Uterus (tissue), 4 donors: ENCODE results near the gene TFB2M. TPM values are rescaled to one million over a fixed set of nuclear protein-coding genes. Genes with fewer than 3 reads are reported as not detected.

Experiments used
- DNase-seq, 2 donors: peaks; one replicate each; pipeline ENCODE4 v3.0.0-alpha.2; 2019 to 2020
- H3K27ac ChIP-seq, 2 donors: fragments of 200-600 bp; sonication (generic); 1 replicate in 1 of 2; 2 replicates in 1 of 2; pipeline ENCODE4 v1.5.1; 2016 to 2018
- H3K27me3 ChIP-seq, 2 donors: fragments of 200-600 bp; sonication (generic); one replicate each; pipeline ENCODE4 v1.5.1; 2018 to 2019; ENCODE audit warnings: control low read depth in 1 of 2
- H3K36me3 ChIP-seq, 2 donors: fragments of 200-600 bp; sonication (generic); one replicate each; pipeline ENCODE4 v1.5.1; 2019; ENCODE audit warnings: control low read depth in 1 of 2
- H3K4me1 ChIP-seq, 2 donors: fragments of 200-600 bp; sonication (generic); one replicate each; pipeline ENCODE4 v1.5.1; 2018 to 2019; ENCODE audit warnings: control low read depth in 1 of 2
- H3K4me3 ChIP-seq, 2 donors: fragments of 200-600 bp; sonication (generic); 1 replicate in 1 of 2; 2 replicates in 1 of 2; pipeline ENCODE4 v1.5.1; 2018 to 2019; ENCODE audit warnings: mild to moderate bottlenecking in 1 of 2
- H3K9me3 ChIP-seq, 2 donors: fragments of 200-600 bp; sonication (generic); one replicate each; pipeline ENCODE4 v1.5.1; 2019; ENCODE audit warnings: control low read depth in 1 of 2
- CTCF ChIP-seq, 4 experiments: fragments of 200-600 bp in 2 of 4; fragments of 450-650 bp in 2 of 4; sonication (generic) in 2 of 4; IDR thresholded peaks; one replicate each; pipeline ENCODE4 v1.5.1; 2016 to 2019; ENCODE audit warnings: antibody characterized with exemption in 4 of 4, mild to moderate bottlenecking in 2 of 4, moderate library complexity in 1 of 4
- POLR2A ChIP-seq, 2 donors: fragments of 450-650 bp; IDR thresholded peaks; one replicate each; pipeline ENCODE4 v1.6.1; 2016; ENCODE audit warnings: antibody characterized with exemption in 2 of 2, mild to moderate bottlenecking in 1 of 2, moderate library complexity in 1 of 2
- intact Hi-C: fragments of 100-400 bp; cut with DNase I; formaldehyde crosslinking; loops from one replicate; pipeline ENCODE4 v1.15.1; 2023; ENCODE audit warnings: low total_unique reads
- total RNA-seq, 4 donors: library from RNA; depleted of rRNA in 3 of 4; stranded (reverse); fragments of >200 nt in 3 of 4; gene quantifications; one replicate each; pipeline versions ENCODE4 v1.1.0 to v1.2.4, GENCODE V29; 2014 to 2023
- donor health status: DM: yes; HTN: yes; CAD: no.

The TFB2M gene
- total RNA-seq, 4 donors from 2014 or later, result 3.5 to 25.0 (median 8.8) TPM

- TF ChIP-seq CTCF (IDR thresholded peaks at IDR 0.05), result no peak
- no peak for TF ChIP-seq POLR2A (IDR thresholded peaks at IDR 0.05)
- Histone ChIP-seq H3K27me3 (no peaks in the 10 kb centered on the region), H3K4me1 (no peaks in the 10 kb centered on the region), H3K9me3 (no peaks in the 10 kb centered on the region), H3K27ac (no peak overlapping the region), H3K4me3 (no peak overlapping the region), H3K36me3 (no peaks in the 10 kb centered on the region)
- intact Hi-C loops, result no loop called here
- no peak for DNase-seq
Measured at GRCh38 chr1:246554201-246554600, 11.9 kb downstream of the TFB2M start.

- no peak for DNase-seq
- no peak overlapping the region for H3K27ac ChIP-seq
- no peaks in the 10 kb centered on the region for H3K27me3 ChIP-seq
- TF ChIP-seq CTCF (IDR thresholded peaks at IDR 0.05) (no peak), POLR2A (IDR thresholded peaks at IDR 0.05) (no peak)
- H3K36me3 ChIP-seq, result no peaks in the 10 kb centered on the region
- intact Hi-C loops, result no loop called here
- H3K4me3 ChIP-seq, result no peak overlapping the region
- no peaks in the 10 kb centered on the region for H3K9me3 ChIP-seq
- no peaks in the 10 kb centered on the region for H3K4me1 ChIP-seq
Measured at GRCh38 chr1:246552110-246552509, 14.0 kb downstream of the TFB2M start.

GRCh38 chr1:246550402-246550801, 15.7 kb downstream of the TFB2M start:
- no peak for DNase-seq
- Histone ChIP-seq H3K4me3 (no peak overlapping the region), H3K4me1 (no peaks in the 10 kb centered on the region), H3K9me3 (no peaks in the 10 kb centered on the region), H3K27ac (no peak overlapping the region), H3K36me3 (no peaks in the 10 kb centered on the region), H3K27me3 (no peaks in the 10 kb centered on the region)
- intact Hi-C loops, result no loop called here
- TF ChIP-seq CTCF (IDR thresholded peaks at IDR 0.05), result no peak
- TF ChIP-seq POLR2A (IDR thresholded peaks at IDR 0.05), result no peak

GRCh38 chr1:246549665-246550064, 16.4 kb downstream of the TFB2M start:
- no peaks in the 10 kb centered on the region for H3K27me3 ChIP-seq
- H3K4me1 ChIP-seq, result no peaks in the 10 kb centered on the region
- no peak for DNase-seq
- H3K9me3 ChIP-seq, result no peaks in the 10 kb centered on the region
- intact Hi-C loops, result no loop called here
- no peak overlapping the region for H3K27ac ChIP-seq
- no peaks in the 10 kb centered on the region for H3K36me3 ChIP-seq
- TF ChIP-seq POLR2A (IDR thresholded peaks at IDR 0.05) (no peak), CTCF (IDR thresholded peaks at IDR 0.05) (no peak)
- no peak overlapping the region for H3K4me3 ChIP-seq

DNA sequence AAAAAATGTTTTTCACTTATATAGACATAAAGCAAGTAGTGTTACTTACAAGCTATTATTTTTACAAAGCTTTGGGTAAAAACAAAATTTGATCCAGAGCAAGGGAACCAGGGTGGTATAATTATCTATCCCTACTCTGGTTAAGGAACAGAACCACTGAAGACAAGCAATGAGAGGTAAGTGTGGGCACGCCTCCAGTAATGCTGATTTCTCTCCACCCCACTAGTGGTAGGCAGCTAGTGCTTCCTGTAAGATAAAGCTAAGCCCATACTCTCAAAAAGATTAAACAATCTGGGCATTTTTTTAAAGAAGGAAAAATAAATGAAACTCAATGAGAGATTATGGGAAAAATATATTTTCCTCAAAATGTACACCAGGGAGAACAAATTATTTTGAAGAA, 22.1 kb downstream of the TFB2M start:
- H3K4me3 ChIP-seq, result no peak overlapping the region
- H3K4me1 ChIP-seq, result no peaks in the 10 kb centered on the region
- no peaks in the 10 kb centered on the region for H3K27me3 ChIP-seq
- H3K9me3 ChIP-seq, result no peaks in the 10 kb centered on the region
- TF ChIP-seq POLR2A (IDR thresholded peaks at IDR 0.05), result no peak
- TF ChIP-seq CTCF (IDR thresholded peaks at IDR 0.05), result no peak
- DNase-seq, result no peak
- intact Hi-C loops, result no loop called here
- no peak overlapping the region for H3K27ac ChIP-seq
- no peaks in the 10 kb centered on the region for H3K36me3 ChIP-seq
